GM23338 (cell line): ENCODE measurements around the gene ZFR2. TPM values are rescaled to one million over a fixed set of nuclear protein-coding genes. Genes with fewer than 3 reads are reported as not detected.

Source experiments
- ATAC-seq: fragments of 200-7000 bp; cut with Tn5 transposase; 3 replicates; pipeline ENCODE4 v1.9.1; 2020
- DNase-seq: peaks from one replicate; pipeline ENCODE4 v3.0.0-alpha.2; 2015; ENCODE audit warnings: low spot score
- H2AFZ ChIP-seq: fragments of 200-600 bp; sonication (generic); 2 replicates; pipeline ENCODE4 v1.8.0; 2016; ENCODE audit warnings: antibody characterized with exemption, mild to moderate bottlenecking, moderate library complexity
- H3F3A ChIP-seq: fragments of 200-600 bp; sonication (generic); replicated peaks from 2 replicates; pipeline ENCODE4 v1.8.0; 2017; ENCODE audit warnings: antibody characterized with exemption, mixed run types, low read depth
- H3K27ac ChIP-seq: fragments of 200-600 bp; sonication (generic); 2 replicates; pipeline ENCODE4 v1.6.1; 2016; ENCODE audit warnings: low read depth
- H3K27me3 ChIP-seq: fragments of 200-600 bp; sonication (generic); 2 replicates; pipeline ENCODE4 v1.8.0; 2016; ENCODE audit warnings: mild to moderate bottlenecking, mixed run types, moderate library complexity; ENCODE audit not compliant: insufficient read depth
- H3K36me3 ChIP-seq: fragments of 200-600 bp; sonication (generic); 2 replicates; pipeline ENCODE4 v1.8.0; 2016; ENCODE audit warnings: mild to moderate bottlenecking; ENCODE audit not compliant: insufficient read depth
- H3K4me1 ChIP-seq: fragments of 200-600 bp; sonication (generic); 2 replicates; pipeline ENCODE4 v1.8.0; 2016; ENCODE audit warnings: mild to moderate bottlenecking, moderate library complexity; ENCODE audit not compliant: insufficient read depth
- H3K4me2 ChIP-seq: fragments of 200-600 bp; sonication (generic); 2 replicates; pipeline ENCODE4 v1.7.1; 2017; ENCODE audit warnings: mixed run types
- H3K4me3 ChIP-seq: fragments of 200-600 bp; sonication (generic); 2 replicates; pipeline ENCODE4 v1.6.1; 2016; ENCODE audit warnings: mixed run types
- H3K79me2 ChIP-seq: fragments of 200-600 bp; sonication (generic); replicated peaks from 2 replicates; pipeline ENCODE4 v1.8.0; 2017; ENCODE audit warnings: mild to moderate bottlenecking; ENCODE audit not compliant: insufficient read depth
- H3K9me2 ChIP-seq: fragments of 200-600 bp; sonication (generic); 2 replicates; pipeline ENCODE4 v1.8.0; 2017; ENCODE audit not compliant: insufficient read depth
- H4K20me1 ChIP-seq: fragments of 200-600 bp; sonication (generic); replicated peaks from 2 replicates; pipeline ENCODE4 v1.8.0; 2017; ENCODE audit warnings: mild to moderate bottlenecking; ENCODE audit not compliant: insufficient read depth
- H3K27ac Mint-ChIP-seq: 2 replicates; pipeline ENCODE4 v1.8.0; 2020; ENCODE audit warnings: inconsistent platforms, mild to moderate bottlenecking, moderate library complexity, mixed read lengths
- H3K27me3 Mint-ChIP-seq: 3 replicates; pipeline ENCODE4 v1.8.0; 2022; ENCODE audit warnings: low read depth, mild to moderate bottlenecking, moderate library complexity, mixed read lengths, inconsistent platforms; ENCODE audit not compliant: insufficient read depth, poor library complexity
- H3K36me3 Mint-ChIP-seq: 3 replicates; pipeline ENCODE4 v1.8.0; 2021; ENCODE audit warnings: low read depth, mild to moderate bottlenecking, inconsistent platforms, moderate library complexity, mixed read lengths
- H3K4me1 Mint-ChIP-seq: 3 replicates; pipeline ENCODE4 v1.8.0; 2020; ENCODE audit warnings: mild to moderate bottlenecking, inconsistent platforms, mixed read lengths
- H3K4me3 Mint-ChIP-seq: 3 replicates; pipeline ENCODE4 v1.8.0; 2021; ENCODE audit warnings: moderate library complexity, mild to moderate bottlenecking, inconsistent platforms, mixed read lengths
- H3K9me3 Mint-ChIP-seq: 3 replicates; pipeline ENCODE4 v1.8.0; 2020; ENCODE audit warnings: moderate library complexity, mild to moderate bottlenecking, inconsistent platforms, mixed read lengths
- CREB1 ChIP-seq: fragments of 250-450 bp; sonication (Bioruptor Pico); IDR thresholded peaks from 2 replicates; pipeline ENCODE4 v1.5.0; 2020; ENCODE audit warnings: low read depth, mild to moderate bottlenecking, moderate library complexity
- CTCF ChIP-seq, 2 experiments: fragments of 200-600 bp in 1 of 2; sonication (generic) in 1 of 2; conservative IDR thresholded peaks; 2 replicates each; pipeline versions ENCODE4 v1.5.1 to v1.6.1; 2016 to 2017; ENCODE audit warnings: antibody characterized with exemption in 2 of 2, low read depth in 2 of 2, mild to moderate bottlenecking in 2 of 2, moderate library complexity in 1 of 2
- ETS1 ChIP-seq: IDR thresholded peaks from 2 replicates; pipeline ENCODE4 v1.6.1; 2016; ENCODE audit warnings: antibody characterized with exemption
- EZH2 ChIP-seq: fragments of 200-600 bp; sonication (generic); IDR thresholded peaks from one replicate; pipeline ENCODE4 v1.8.0; 2017; ENCODE audit warnings: antibody characterized with exemption, mild to moderate bottlenecking, low read depth; ENCODE audit not compliant: unreplicated experiment
- EZH2phosphoT487 ChIP-seq: fragments of 200-600 bp; sonication (generic); IDR thresholded peaks from one replicate; pipeline ENCODE4 v1.8.1; 2018; ENCODE audit warnings: antibody characterized with exemption; ENCODE audit not compliant: unreplicated experiment
- JUNB ChIP-seq: IDR thresholded peaks from one replicate; pipeline ENCODE4 v1.6.1; 2016; ENCODE audit warnings: antibody characterized with exemption; ENCODE audit not compliant: unreplicated experiment
- NANOG ChIP-seq: IDR thresholded peaks from 2 replicates; pipeline ENCODE4 v1.6.1; 2016; ENCODE audit warnings: antibody characterized with exemption, borderline replicate concordance
- POLR2AphosphoS5 ChIP-seq: IDR thresholded peaks from 2 replicates; pipeline ENCODE4 v1.6.1; 2016; ENCODE audit warnings: antibody characterized with exemption, low read depth
- REST ChIP-seq: IDR thresholded peaks from one replicate; pipeline ENCODE4 v1.6.1; 2018; ENCODE audit warnings: antibody characterized with exemption; ENCODE audit not compliant: unreplicated experiment
- STAT1 ChIP-seq: IDR thresholded peaks from one replicate; pipeline ENCODE4 v1.6.1; 2016; ENCODE audit warnings: antibody characterized with exemption; ENCODE audit not compliant: unreplicated experiment
- ZNF114 ChIP-seq: fragments of 250-450 bp; sonication (Bioruptor Pico); IDR thresholded peaks from 2 replicates; pipeline ENCODE4 v1.5.0; 2020; ENCODE audit warnings: mild to moderate bottlenecking, moderate library complexity
- ZNF331 ChIP-seq: fragments of 250-450 bp; sonication (Bioruptor Pico); IDR thresholded peaks from 2 replicates; pipeline ENCODE4 v1.5.0; 2020; ENCODE audit warnings: low read depth, mild to moderate bottlenecking, moderate library complexity
- ZNF462 ChIP-seq: fragments of 250-450 bp; sonication (Bioruptor Pico); IDR thresholded peaks from 2 replicates; pipeline ENCODE4 v1.5.0; 2020; ENCODE audit warnings: mild to moderate bottlenecking, moderate library complexity
- polyA plus RNA-seq: library from polyadenylated mRNA; unstranded; fragments of >200 nt; fragmentation: Nextera tagmentation; extraction: Ambion mirVana; gene quantifications from 2 replicates; pipeline ENCODE4 v1.2.1, GENCODE V29; 2016
- total RNA-seq: library from RNA; depleted of rRNA; stranded (reverse); fragments of >200 nt; shearing (Covaris generic); gene quantifications from 2 replicates; pipeline ENCODE4 v1.2.3, GENCODE V29; 2014

Gene ZFR2
- total and polyA plus RNA-seq, 2 experiments from 2014 or later = 15.8 to 31.3 TPM

GRCh38 chr19:3776479-3777040 is 92.3 kb downstream of the ZFR2 start (continued):
- no peak for TF ChIP-seq REST

GRCh38 chr19:3775831-3776230 is 93.0 kb downstream of the ZFR2 start:
- Histone ChIP-seq H3K9me2 (no peaks in the 10 kb centered on the region), H3F3A (no peaks in the 10 kb centered on the region), H2AFZ (no peak overlapping the region), H3K4me1 (no peaks in the 10 kb centered on the region), H3K4me2 (no peak overlapping the region), H3K36me3 (no peaks in the 10 kb centered on the region), H3K27me3 (no peaks in the 10 kb centered on the region), H3K4me3 (no peak overlapping the region), H3K79me2 (no peaks in the 10 kb centered on the region), H3K27ac (no peak overlapping the region), H4K20me1 (no peaks in the 10 kb centered on the region)
- H3K4me1 Mint-ChIP-seq = peaks cover 8% of the 10 kb centered on the region
- peaks cover 5% of the 10 kb centered on the region for H3K27me3 Mint-ChIP-seq
- peaks cover 8% of the 10 kb centered on the region for H3K9me3 Mint-ChIP-seq
- peaks cover 1% of the 10 kb centered on the region for H3K36me3 Mint-ChIP-seq
- H3K27ac Mint-ChIP-seq = no peak overlapping the region
- H3K4me3 Mint-ChIP-seq = no peak overlapping the region; the same call in 2 of the 3 replicates
- DNase-seq (no peak), ATAC-seq (no peak)
- no peak for TF ChIP-seq STAT1
- no peak for TF ChIP-seq CREB1 (CRISPR knock-in tag)
- no peak for TF ChIP-seq ETS1
- no peak for TF ChIP-seq NANOG
- no peak for TF ChIP-seq EZH2phosphoT487
- TF ChIP-seq EZH2 = no peak
- TF ChIP-seq ZNF114 (CRISPR knock-in tag) = no peak
- TF ChIP-seq ZNF331 = no peak
- TF ChIP-seq POLR2AphosphoS5 = no peak
- no peak for TF ChIP-seq CTCF (conservative IDR thresholded peaks at IDR 0.05; ENCODE audit: low read depth in 2 of 2)
- TF ChIP-seq JUNB = no peak
- no peak for TF ChIP-seq ZNF462 (CRISPR knock-in tag)
